GM12801 (cell line): ENCODE results near the gene CPLX4.

Experiments used
- CTCF ChIP-seq: IDR thresholded peaks from one replicate; pipeline ENCODE4 v1.5.1; 2011; ENCODE audit warnings: control low read depth; ENCODE audit not compliant: insufficient read length; ENCODE audit errors: extremely low read depth

Gene CPLX4

GRCh38 chr18:59353079-59353680 is 34.7 kb upstream of the CPLX4 start:
- TF ChIP-seq CTCF = no peak

GRCh38 chr18:59352250-59352855 is 33.9 kb upstream of the CPLX4 start:
- no peak for TF ChIP-seq CTCF

GRCh38 chr18:59345556-59345955 is 27.1 kb upstream of the CPLX4 start:
- TF ChIP-seq CTCF = no peak

GRCh38 chr18:59344996-59345395 is 26.5 kb upstream of the CPLX4 start:
- no peak for TF ChIP-seq CTCF

- TF ChIP-seq CTCF = no peak
Observed at GRCh38 chr18:59343926-59344325, 25.5 kb upstream of the CPLX4 start.

GRCh38 chr18:59340817-59341216 is 22.4 kb upstream of the CPLX4 start:
- TF ChIP-seq CTCF = no peak

GRCh38 chr18:59340312-59340711 is 21.9 kb upstream of the CPLX4 start:
- no peak for TF ChIP-seq CTCF
